SU-DHL-6 (cell line): ENCODE data around the gene IKZF2.

ENCODE experiments used
- H2AFZ ChIP-seq: fragments of 200-600 bp; sonication (generic); 2 replicates; pipeline ENCODE4 v1.6.1; 2014; ENCODE audit warnings: low read depth, mild to moderate bottlenecking, moderate library complexity, mixed read lengths, antibody characterized with exemption, low read length; ENCODE audit not compliant: severe bottlenecking
- H3F3A ChIP-seq: fragments of 200-600 bp; shearing (Covaris generic); 2 replicates; pipeline ENCODE4 v1.6.0; 2016; ENCODE audit warnings: antibody characterized with exemption, mild to moderate bottlenecking; ENCODE audit not compliant: insufficient read depth
- H3K27ac ChIP-seq: fragments of 200-600 bp; sonication (generic); 2 replicates; pipeline ENCODE4 v1.5.1; 2016; ENCODE audit warnings: low read depth, mild to moderate bottlenecking, low read length, moderate library complexity, mixed read lengths
- H3K27me3 ChIP-seq: fragments of 200-600 bp; sonication (generic), shearing (Covaris generic); 2 replicates; pipeline ENCODE4 v1.6.0; 2014; ENCODE audit warnings: mild to moderate bottlenecking, low read length
- H3K36me3 ChIP-seq: fragments of 200-600 bp; sonication (generic); 2 replicates; pipeline ENCODE4 v1.6.1; 2014; ENCODE audit warnings: mild to moderate bottlenecking, low read length, mixed read lengths
- H3K4me2 ChIP-seq: fragments of 300-600, 200-600 bp; shearing (Covaris generic), sonication (generic); 2 replicates; pipeline ENCODE4 v1.6.0; 2014; ENCODE audit warnings: low read length, low read depth, mild to moderate bottlenecking; ENCODE audit not compliant: poor library complexity, severe bottlenecking
- H3K4me3 ChIP-seq: fragments of 200-600 bp; sonication (generic); 2 replicates; pipeline ENCODE4 v1.5.1; 2014; ENCODE audit warnings: antibody characterized with exemption, low read length, mild to moderate bottlenecking, mixed read lengths; ENCODE audit not compliant: insufficient read depth, poor library complexity, severe bottlenecking
- H3K79me2 ChIP-seq: fragments of 200-600 bp; sonication (generic); 2 replicates; pipeline ENCODE4 v1.6.1; 2014; ENCODE audit warnings: mild to moderate bottlenecking, low read length, moderate library complexity; ENCODE audit not compliant: insufficient read depth
- H3K9ac ChIP-seq: fragments of 200-600 bp; sonication (generic); 2 replicates; pipeline ENCODE4 v1.7.0; 2014; ENCODE audit warnings: mild to moderate bottlenecking, low read length
- H3K9me2 ChIP-seq: fragments of 200-600 bp; sonication (generic); replicated peaks from 2 replicates; pipeline ENCODE4 v1.6.1; 2014; ENCODE audit warnings: low read length; ENCODE audit not compliant: insufficient read depth
- H3K9me3 ChIP-seq: fragments of 200-600 bp; sonication (generic); 2 replicates; pipeline ENCODE4 v1.6.1; 2014; ENCODE audit warnings: low read length, mixed read lengths; ENCODE audit not compliant: insufficient read depth
- H4K20me1 ChIP-seq: fragments of 200-600 bp; sonication (generic); 2 replicates; pipeline ENCODE4 v1.6.1; 2014; ENCODE audit warnings: low read depth, mild to moderate bottlenecking, antibody characterized with exemption, low read length, moderate library complexity, mixed read lengths
- CTCF ChIP-seq: fragments of 200-600 bp; sonication (generic); IDR thresholded peaks from one replicate; pipeline ENCODE4 v1.5.1; 2017; ENCODE audit warnings: antibody characterized with exemption, mild to moderate bottlenecking, low read length, moderate library complexity; ENCODE audit not compliant: insufficient read depth, poor library complexity, severe bottlenecking
- EZH2phosphoT487 ChIP-seq: fragments of 200-600 bp; sonication (generic), shearing (Covaris generic); conservative IDR thresholded peaks from 2 replicates; pipeline ENCODE4 v1.6.1; 2018; ENCODE audit warnings: mild to moderate bottlenecking, antibody characterized with exemption, low read length, moderate library complexity, mixed read lengths

IKZF2 gene

GRCh38 chr2:212970132-212970531, 181.3 kb downstream of the IKZF2 start:
- no peaks in the 10 kb centered on the region for H3K36me3 ChIP-seq
- no peaks in the 10 kb centered on the region for H3K27me3 ChIP-seq
- no peaks in the 10 kb centered on the region for H3K9me2 ChIP-seq
- H3K27ac ChIP-seq = no peak overlapping the region
- no peak overlapping the region for H3K4me2 ChIP-seq
- TF ChIP-seq EZH2phosphoT487 (no peak), CTCF (no peak)
- no peak overlapping the region for H3K9ac ChIP-seq
- no peak overlapping the region for H3K4me3 ChIP-seq
- H3F3A ChIP-seq = no peaks in the 10 kb centered on the region
- H3K79me2 ChIP-seq = no peaks in the 10 kb centered on the region
- no peak overlapping the region for H2AFZ ChIP-seq
- H3K9me3 ChIP-seq = no peaks in the 10 kb centered on the region
- no peaks in the 10 kb centered on the region for H4K20me1 ChIP-seq

- Histone ChIP-seq H4K20me1 (no peaks in the 10 kb centered on the region), H3K4me3 (no peak overlapping the region), H3K27me3 (no peaks in the 10 kb centered on the region), H3K9ac (no peak overlapping the region), H2AFZ (no peak overlapping the region), H3K9me3 (no peaks in the 10 kb centered on the region), H3K36me3 (no peaks in the 10 kb centered on the region), H3K79me2 (no peaks in the 10 kb centered on the region), H3K4me2 (no peak overlapping the region), H3K27ac (no peak overlapping the region), H3K9me2 (no peaks in the 10 kb centered on the region), H3F3A (no peaks in the 10 kb centered on the region)
- TF ChIP-seq EZH2phosphoT487 = no peak
- TF ChIP-seq CTCF = no peak
Measured at GRCh38 chr2:212968284-212969081, 182.9 kb downstream of the IKZF2 start.

DNA sequence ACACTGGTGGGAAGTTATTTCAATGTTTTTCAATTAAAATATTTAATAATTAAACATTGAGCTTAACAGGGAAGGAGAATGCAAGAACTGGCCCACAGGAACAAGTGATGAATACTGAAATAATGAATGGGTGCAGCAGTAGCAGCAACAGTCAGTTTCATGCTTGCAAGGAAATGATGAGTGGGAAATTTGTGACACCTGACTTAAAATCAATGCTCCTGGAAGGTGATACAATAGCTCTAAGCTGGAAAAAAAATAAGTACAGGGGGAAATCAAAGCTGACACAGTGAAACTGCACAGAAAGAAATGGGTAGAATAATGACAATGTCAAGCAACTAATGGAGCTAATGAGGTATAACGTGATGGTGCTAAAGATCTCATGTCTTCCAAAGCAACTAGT, 184.5 kb downstream of the IKZF2 start:
- H2AFZ ChIP-seq = no peak overlapping the region
- H4K20me1 ChIP-seq = no peaks in the 10 kb centered on the region
- no peaks in the 10 kb centered on the region for H3K79me2 ChIP-seq
- no peaks in the 10 kb centered on the region for H3F3A ChIP-seq
- H3K9ac ChIP-seq = no peak overlapping the region
- H3K4me2 ChIP-seq = no peak overlapping the region
- TF ChIP-seq CTCF = no peak
- TF ChIP-seq EZH2phosphoT487 = no peak
- no peak overlapping the region for H3K27ac ChIP-seq
- H3K9me3 ChIP-seq = no peaks in the 10 kb centered on the region
- H3K27me3 ChIP-seq = no peaks in the 10 kb centered on the region
- H3K4me3 ChIP-seq = no peak overlapping the region
- H3K36me3 ChIP-seq = 0 out of 2 replicates have a peak, but pooled peaks cover 8% of the 10 kb centered on the region
- no peaks in the 10 kb centered on the region for H3K9me2 ChIP-seq
